ENCODE results near the gene SMAD3.

GRCh38 chr15:67103021-67103420 is 37.6 kb downstream of the SMAD3 start:
- TF ChIP-seq CTCF (IDR thresholded peaks at IDR 0.05 in 2 of 3, conservative IDR thresholded peaks at IDR 0.05 in 1 of 3; ENCODE audit: control insufficient read depth in 2 of 3, extremely low read depth in 1 of 3, insufficient read depth in 1 of 3, low read depth in 3 of 3, low read length in 3 of 3) (no peak), RAD21 (IDR thresholded peaks at IDR 0.05; ENCODE audit: insufficient read depth, low read depth, low read length) (no peak), POLR2AphosphoS2 (IDR thresholded peaks at IDR 0.05; ENCODE audit: low read depth, low read length) (no peak)
